PC-3 (cell line): Measurements from ENCODE around the gene FOXJ3. TPM values are rescaled to one million over a fixed set of nuclear protein-coding genes. Genes with fewer than 3 reads are reported as not detected.

Experiments used
- ATAC-seq: fragments of 200-7000 bp; cut with Tn5 transposase; 2 replicates; pipeline ENCODE4 v1.9.1; 2020; ENCODE audit warnings: mild to moderate bottlenecking, moderate library complexity
- BruUV-seq: library from RNA; stranded (reverse); fragments of 400-500 nt; replicated peaks from 2 replicates; lab custom pipeline; 2021; lab: Mats Ljungman, UMichigan
- CTCF ChIA-PET: fragments of 300-600 bp; sonication (Branson Sonifier 250); formaldehyde crosslinking; loops from one replicate; lab custom pipeline; 2022; ENCODE audit warnings: antibody characterized with exemption; lab: Charles Lee
- POLR2A ChIA-PET: fragments of 300-600 bp; sonication (Branson Sonifier 250); formaldehyde crosslinking; loops from one replicate; lab custom pipeline; 2022; ENCODE audit warnings: antibody characterized with exemption; ENCODE audit not compliant: unreplicated experiment; lab: Charles Lee
- DNase-seq: peaks from one replicate; pipeline ENCODE4 v3.0.0-alpha.2; 2015
- H2AFZ ChIP-seq: fragments of 300-600 bp; sonication (generic); 2 replicates; pipeline ENCODE4 v1.6.0; 2016; ENCODE audit warnings: antibody characterized with exemption, low read length
- H3F3A ChIP-seq: fragments of 300-600 bp; sonication (generic); one replicate; pipeline ENCODE4 v1.6.0; 2017; ENCODE audit warnings: antibody characterized with exemption, low read length, control low read depth, mild to moderate bottlenecking; ENCODE audit not compliant: unreplicated experiment
- H3K27ac ChIP-seq: fragments of 300-600 bp; sonication (generic); 2 replicates; pipeline ENCODE4 v1.5.1; 2016; ENCODE audit warnings: mild to moderate bottlenecking, low read length
- H3K27me3 ChIP-seq: fragments of 300-600 bp; sonication (generic); 2 replicates; pipeline ENCODE4 v1.6.1; 2016; ENCODE audit warnings: low read length, mixed read lengths
- H3K36me3 ChIP-seq: fragments of 300-600 bp; sonication (generic); 2 replicates; pipeline ENCODE4 v1.6.1; 2016; ENCODE audit warnings: low read depth, mixed run types, low read length, mixed read lengths
- H3K4me1 ChIP-seq: fragments of 300-600 bp; sonication (generic); 2 replicates; pipeline ENCODE4 v1.5.1; 2016; ENCODE audit warnings: low read length; ENCODE audit not compliant: insufficient read depth
- H3K4me2 ChIP-seq: fragments of 300-600 bp; sonication (generic); 2 replicates; pipeline ENCODE4 v1.6.0; 2016; ENCODE audit warnings: low read length
- H3K4me3 ChIP-seq: fragments of 300-600 bp; sonication (generic); 2 replicates; pipeline ENCODE4 v1.5.1; 2016; ENCODE audit warnings: mild to moderate bottlenecking, low read length, mixed read lengths
- H3K79me2 ChIP-seq: fragments of 300-600 bp; sonication (generic); 2 replicates; pipeline ENCODE4 v1.6.1; 2017; ENCODE audit warnings: low read length, mixed read lengths
- H3K9ac ChIP-seq: fragments of 300-600 bp; sonication (generic); 2 replicates; pipeline ENCODE4 v1.6.0; 2016; ENCODE audit warnings: mild to moderate bottlenecking, low read length
- H3K9me2 ChIP-seq: fragments of 300-600 bp; sonication (generic); replicated peaks from 2 replicates; pipeline ENCODE4 v1.6.1; 2016; ENCODE audit warnings: mixed run types, low read length, mixed read lengths
- H3K9me3 ChIP-seq: fragments of 300-600 bp; sonication (generic); 2 replicates; pipeline ENCODE4 v1.6.1; 2016; ENCODE audit warnings: low read length, mixed read lengths
- H4K20me1 ChIP-seq: fragments of 300-600 bp; sonication (generic); 2 replicates; pipeline ENCODE4 v1.6.1; 2016; ENCODE audit warnings: low read length, mixed read lengths
- EZH2 ChIP-seq: fragments of 300-600 bp; sonication (generic); IDR thresholded peaks from one replicate; pipeline ENCODE4 v1.6.1; 2017; ENCODE audit warnings: antibody characterized with exemption, mild to moderate bottlenecking, low read length; ENCODE audit not compliant: unreplicated experiment
- EZH2phosphoT487 ChIP-seq: fragments of 300-600 bp; sonication (generic); IDR thresholded peaks from 2 replicates; pipeline ENCODE4 v1.6.1; 2018; ENCODE audit warnings: mild to moderate bottlenecking, antibody characterized with exemption, low read length, borderline replicate concordance
- intact Hi-C: fragments of 100-400 bp; cut with micrococcal nuclease; formaldehyde crosslinking; loops from 2 replicates; pipeline ENCODE4 v1.9.0; 2023
- total RNA-seq: library from RNA; depleted of rRNA; stranded (reverse); fragments of >200 nt; gene quantifications from 2 replicates; pipeline ENCODE4 v1.2.3, GENCODE V29; 2014
- TF ChIP-seq, protein P1 (sequence below): fragments of 300-600 bp; sonication (generic); conservative IDR thresholded peaks from 2 replicates; pipeline ENCODE4 v1.5.1; 2017; ENCODE audit warnings: antibody characterized with exemption, low read depth, mild to moderate bottlenecking, low read length

The FOXJ3 gene
- total RNA-seq, 1 experiment from 2014 or later = 23.4 TPM

DNA sequence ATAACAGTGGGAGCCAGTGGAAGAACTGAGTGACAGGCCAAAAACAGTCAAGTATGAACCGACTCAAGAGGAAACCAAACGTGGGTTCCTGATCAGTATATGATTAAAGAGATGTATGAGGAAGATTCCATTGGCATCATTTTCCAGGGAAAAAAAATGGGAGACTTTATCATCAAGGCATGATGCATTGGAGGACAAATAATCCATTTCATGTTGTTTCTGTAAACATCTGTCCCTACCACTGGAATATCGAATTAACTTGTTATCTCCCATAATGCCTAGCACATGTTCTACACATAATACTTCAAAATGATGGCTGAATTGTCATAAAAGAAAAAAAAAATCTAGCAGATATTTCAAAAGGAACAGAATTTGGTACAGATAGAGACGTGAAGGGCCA is 13.3 kb downstream of the FOXJ3 start:
- Histone ChIP-seq H3K79me2 (peaks cover 96% of the 10 kb centered on the region), H3K9ac (no peak overlapping the region), H3K4me1 (peaks cover 12% of the 10 kb centered on the region), H3K4me2 (no peak overlapping the region), H3F3A (no peaks in the 10 kb centered on the region), H2AFZ (no peak overlapping the region), H3K9me3 (no peaks in the 10 kb centered on the region), H3K4me3 (no peak overlapping the region), H3K9me2 (no peaks in the 10 kb centered on the region), H3K27ac (no peak overlapping the region), H4K20me1 (peaks cover 75% of the 10 kb centered on the region), H3K36me3 (no peaks in the 10 kb centered on the region), H3K27me3 (no peaks in the 10 kb centered on the region)
- no peak for TF ChIP-seq EZH2phosphoT487
- no peak for TF ChIP-seq EZH2
- TF ChIP-seq, protein P1, sequence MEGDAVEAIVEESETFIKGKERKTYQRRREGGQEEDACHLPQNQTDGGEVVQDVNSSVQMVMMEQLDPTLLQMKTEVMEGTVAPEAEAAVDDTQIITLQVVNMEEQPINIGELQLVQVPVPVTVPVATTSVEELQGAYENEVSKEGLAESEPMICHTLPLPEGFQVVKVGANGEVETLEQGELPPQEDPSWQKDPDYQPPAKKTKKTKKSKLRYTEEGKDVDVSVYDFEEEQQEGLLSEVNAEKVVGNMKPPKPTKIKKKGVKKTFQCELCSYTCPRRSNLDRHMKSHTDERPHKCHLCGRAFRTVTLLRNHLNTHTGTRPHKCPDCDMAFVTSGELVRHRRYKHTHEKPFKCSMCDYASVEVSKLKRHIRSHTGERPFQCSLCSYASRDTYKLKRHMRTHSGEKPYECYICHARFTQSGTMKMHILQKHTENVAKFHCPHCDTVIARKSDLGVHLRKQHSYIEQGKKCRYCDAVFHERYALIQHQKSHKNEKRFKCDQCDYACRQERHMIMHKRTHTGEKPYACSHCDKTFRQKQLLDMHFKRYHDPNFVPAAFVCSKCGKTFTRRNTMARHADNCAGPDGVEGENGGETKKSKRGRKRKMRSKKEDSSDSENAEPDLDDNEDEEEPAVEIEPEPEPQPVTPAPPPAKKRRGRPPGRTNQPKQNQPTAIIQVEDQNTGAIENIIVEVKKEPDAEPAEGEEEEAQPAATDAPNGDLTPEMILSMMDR = no peak
- intact Hi-C loops = no loop called here
- no TSS peak for BruUV-seq
- DNase-seq (no peak), ATAC-seq (no peak)
- ChIA-PET POLR2A (no interaction called here), CTCF (no interaction called here)

DNA sequence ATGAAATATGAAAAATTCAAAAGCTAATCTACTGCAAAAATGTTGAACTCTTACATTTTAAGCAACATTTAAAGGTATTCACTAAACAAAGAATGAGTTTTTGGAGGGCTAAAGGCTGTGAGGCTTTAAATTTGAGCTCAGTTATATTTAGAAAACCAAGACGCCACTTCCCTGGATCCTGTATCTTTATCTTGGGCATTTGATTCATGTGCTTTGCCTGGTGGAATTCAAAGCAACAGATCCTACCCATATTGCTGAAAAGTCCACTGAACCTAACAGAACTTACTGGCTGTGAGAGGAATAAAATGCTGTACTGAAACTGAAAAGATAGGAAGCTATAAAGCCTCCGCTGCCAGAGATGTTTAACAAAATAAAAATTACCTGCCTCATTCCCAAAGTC is 14.3 kb downstream of the FOXJ3 start:
- no peak overlapping the region for H3K4me2 ChIP-seq
- H3K36me3 ChIP-seq = no peaks in the 10 kb centered on the region
- no peaks in the 10 kb centered on the region for H3F3A ChIP-seq
- H2AFZ ChIP-seq = no peak overlapping the region
- CTCF ChIA-PET = interaction anchor here (0.6 kb wide), 1 partner anchor 14 kb away, joined by 3 read pairs; no protein-coding TSS in a partner anchor
- TF ChIP-seq EZH2phosphoT487 (no peak), EZH2 (no peak)
- TF ChIP-seq, protein P1 = no peak
- H3K9me2 ChIP-seq = no peaks in the 10 kb centered on the region
- ATAC-seq (no peak), DNase-seq (no peak)
- H3K27ac ChIP-seq = no peak overlapping the region
- intact Hi-C loops = no loop called here
- H3K27me3 ChIP-seq = no peaks in the 10 kb centered on the region
- peaks cover 72% of the 10 kb centered on the region for H4K20me1 ChIP-seq
- POLR2A ChIA-PET = no interaction called here
- H3K9ac ChIP-seq = no peak overlapping the region
- peaks cover 12% of the 10 kb centered on the region for H3K4me1 ChIP-seq
- H3K79me2 ChIP-seq = peaks cover 96% of the 10 kb centered on the region
- H3K4me3 ChIP-seq = no peak overlapping the region
- no peaks in the 10 kb centered on the region for H3K9me3 ChIP-seq
- BruUV-seq = no TSS peak

DNA sequence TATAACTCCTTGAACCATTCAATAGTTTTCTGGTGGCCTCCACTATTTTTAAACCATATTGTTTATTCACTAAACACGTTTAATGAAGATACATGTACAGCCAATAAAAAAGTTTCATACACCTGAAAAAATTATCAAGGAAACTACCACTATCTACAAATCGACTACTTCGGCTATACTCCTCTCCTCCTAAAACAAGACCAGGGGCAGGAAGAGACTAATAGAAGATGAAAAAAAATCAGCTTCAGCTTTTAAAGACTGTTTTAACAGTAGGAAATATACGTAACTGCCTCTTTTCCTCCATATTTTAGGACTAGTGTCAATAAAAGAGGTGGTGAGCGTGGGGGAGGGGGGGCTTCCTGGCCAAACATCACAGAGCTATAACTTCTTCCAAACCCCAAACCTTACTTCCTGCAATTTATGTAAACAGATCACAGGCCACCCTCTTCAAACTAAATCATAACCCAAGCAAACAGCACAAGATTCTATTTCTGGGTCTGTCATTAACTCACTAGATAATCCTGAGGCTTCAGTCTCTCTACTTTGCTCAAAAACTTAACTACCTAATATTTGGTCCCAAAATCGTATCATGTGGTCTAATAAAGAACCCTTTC is 15.1 kb downstream of the FOXJ3 start:
- H3K27me3 ChIP-seq = no peaks in the 10 kb centered on the region
- no peak overlapping the region for H2AFZ ChIP-seq
- no peaks in the 10 kb centered on the region for H3K9me3 ChIP-seq
- no peak overlapping the region for H3K4me2 ChIP-seq
- H3K36me3 ChIP-seq = no peaks in the 10 kb centered on the region
- no peak overlapping the region for H3K27ac ChIP-seq
- H3K79me2 ChIP-seq = peaks cover 96% of the 10 kb centered on the region
- peak; percentile 48; the same call in 1 of the 2 replicates for ATAC-seq
- CTCF ChIA-PET = no interaction called here
- peaks cover 12% of the 10 kb centered on the region for H3K4me1 ChIP-seq
- H3F3A ChIP-seq = no peaks in the 10 kb centered on the region
- no peak for DNase-seq
- POLR2A ChIA-PET = no interaction called here
- intact Hi-C loops = no loop called here
- no peak overlapping the region for H3K4me3 ChIP-seq
- no peaks in the 10 kb centered on the region for H3K9me2 ChIP-seq
- H4K20me1 ChIP-seq = peaks cover 72% of the 10 kb centered on the region
- TF ChIP-seq EZH2phosphoT487 (no peak), EZH2 (no peak)
- TF ChIP-seq, protein P1 = no peak
- no TSS peak for BruUV-seq
- no peak overlapping the region for H3K9ac ChIP-seq
